Measurements from ENCODE around the gene SPTA1. TPM values are rescaled to one million over a fixed set of nuclear protein-coding genes. Genes with fewer than 3 reads are reported as not detected.

The SPTA1 gene
- total RNA-seq, 2 experiments from 2014 or later, result 0.44 TPM; not detected in 1

- no peak for DNase-seq (ENCODE audit: low spot score)
- Histone ChIP-seq H3K9me3 (ENCODE audit: low read length) (no peaks in the 10 kb centered on the region), H3K4me2 (ENCODE audit: low read length) (no peak overlapping the region), H3K36me3 (ENCODE audit: insufficient read depth, low read length) (no peaks in the 10 kb centered on the region), H3K27ac (ENCODE audit: low read depth, low read length, poor library complexity, severe bottlenecking) (no peak overlapping the region), H4K20me1 (ENCODE audit: insufficient read depth, low read length) (no peaks in the 10 kb centered on the region), H3K9me2 (ENCODE audit: insufficient read depth, low read length) (no peaks in the 10 kb centered on the region), H3K4me3 (ENCODE audit: low read depth, low read length, poor library complexity, severe bottlenecking) (no peak overlapping the region), H2AFZ (ENCODE audit: low read length) (no peak overlapping the region), H3K79me2 (ENCODE audit: insufficient read depth, low read depth, low read length) (no peaks in the 10 kb centered on the region), H3K4me1 (ENCODE audit: insufficient read depth, low read length, poor library complexity, severe bottlenecking) (peaks cover 4% of the 10 kb centered on the region)
- ChIA-PET POLR2A (no interaction called here), CTCF (ENCODE audit: unreplicated experiment) (no interaction called here)
- no peak for TF ChIP-seq CTCF (conservative IDR thresholded peaks at IDR 0.05; ENCODE audit: low read length)
- TF ChIP-seq EZH2phosphoT487 (IDR thresholded peaks at IDR 0.05; ENCODE audit: borderline replicate concordance, low read depth, low read length), result no peak
- intact Hi-C loops (cut with micrococcal nuclease; ENCODE audit: unreplicated experiment), result no loop called here
- BruUV-seq (replicated peaks), result no TSS peak
Measured at GRCh38 chr1:158644449-158644848, 42.1 kb downstream of the SPTA1 start.

- 0 out of 2 replicates have a peak, but pooled peaks cover 5% of the 10 kb centered on the region for H3K9me2 ChIP-seq (ENCODE audit: insufficient read depth, low read length)
- no peaks in the 10 kb centered on the region for H3K9me3 ChIP-seq (ENCODE audit: low read length)
- no TSS peak for BruUV-seq (replicated peaks)
- H4K20me1 ChIP-seq (ENCODE audit: insufficient read depth, low read length), result no peaks in the 10 kb centered on the region
- ChIA-PET POLR2A (no interaction called here), CTCF (ENCODE audit: unreplicated experiment) (no interaction called here)
- no peak overlapping the region for H3K4me3 ChIP-seq (ENCODE audit: low read depth, low read length, poor library complexity, severe bottlenecking)
- intact Hi-C loops (cut with micrococcal nuclease; ENCODE audit: unreplicated experiment), result no loop called here
- H3K27ac ChIP-seq (ENCODE audit: low read depth, low read length, poor library complexity, severe bottlenecking), result no peak overlapping the region
- no peak overlapping the region for H2AFZ ChIP-seq (ENCODE audit: low read length)
- no peaks in the 10 kb centered on the region for H3K4me1 ChIP-seq (ENCODE audit: insufficient read depth, low read length, poor library complexity, severe bottlenecking)
- no peak overlapping the region for H3K4me2 ChIP-seq (ENCODE audit: low read length)
- DNase-seq (ENCODE audit: low spot score), result no peak
- TF ChIP-seq CTCF (conservative IDR thresholded peaks at IDR 0.05; ENCODE audit: low read length), result no peak
- no peak for TF ChIP-seq EZH2phosphoT487 (IDR thresholded peaks at IDR 0.05; ENCODE audit: borderline replicate concordance, low read depth, low read length)
- no peaks in the 10 kb centered on the region for H3K79me2 ChIP-seq (ENCODE audit: insufficient read depth, low read depth, low read length)
- no peaks in the 10 kb centered on the region for H3K36me3 ChIP-seq (ENCODE audit: insufficient read depth, low read length)
Measured at GRCh38 chr1:158638904-158639303, 47.6 kb downstream of the SPTA1 start.

- H4K20me1 ChIP-seq (ENCODE audit: insufficient read depth, low read length), result no peaks in the 10 kb centered on the region
- no peak for DNase-seq (ENCODE audit: low spot score)
- H2AFZ ChIP-seq (ENCODE audit: low read length), result no peak overlapping the region
- TF ChIP-seq EZH2phosphoT487 (IDR thresholded peaks at IDR 0.05; ENCODE audit: borderline replicate concordance, low read depth, low read length) (no peak), CTCF (conservative IDR thresholded peaks at IDR 0.05; ENCODE audit: low read length) (no peak)
- no peaks in the 10 kb centered on the region for H3K4me1 ChIP-seq (ENCODE audit: insufficient read depth, low read length, poor library complexity, severe bottlenecking)
- ChIA-PET POLR2A (interaction anchor here (0.6 kb wide), 1 partner anchor 900 kb away, joined by 4 read pairs; no protein-coding TSS in a partner anchor), CTCF (ENCODE audit: unreplicated experiment) (no interaction called here)
- H3K4me2 ChIP-seq (ENCODE audit: low read length), result no peak overlapping the region
- no TSS peak for BruUV-seq (replicated peaks)
- intact Hi-C loops (cut with micrococcal nuclease; ENCODE audit: unreplicated experiment), result no loop called here
- no peaks in the 10 kb centered on the region for H3K9me3 ChIP-seq (ENCODE audit: low read length)
- H3K36me3 ChIP-seq (ENCODE audit: insufficient read depth, low read length), result no peaks in the 10 kb centered on the region
- no peaks in the 10 kb centered on the region for H3K79me2 ChIP-seq (ENCODE audit: insufficient read depth, low read depth, low read length)
- H3K9me2 ChIP-seq (ENCODE audit: insufficient read depth, low read length), result 0 out of 2 replicates have a peak, but pooled peaks cover 5% of the 10 kb centered on the region
- no peak overlapping the region for H3K27ac ChIP-seq (ENCODE audit: low read depth, low read length, poor library complexity, severe bottlenecking)
- H3K4me3 ChIP-seq (ENCODE audit: low read depth, low read length, poor library complexity, severe bottlenecking), result no peak overlapping the region
Measured at GRCh38 chr1:158638146-158638545, 48.4 kb downstream of the SPTA1 start.

Measured in OCI-LY7 (cell line).